NB4 (cell line): ENCODE data around the gene SLC41A3.

Experiments
- DNase-seq: peaks from one replicate; pipeline ENCODE4 v3.0.0; 2010; ENCODE audit warnings: low read depth
- H3K4me3 ChIP-seq: one replicate; pipeline ENCODE4 v1.5.1; 2011; ENCODE audit warnings: mild to moderate bottlenecking, low read depth, low read length, moderate library complexity
- CTCF ChIP-seq: IDR thresholded peaks from one replicate; pipeline ENCODE4 v1.5.1; 2012; ENCODE audit warnings: low read depth, low read length
- MYC ChIP-seq: IDR thresholded peaks from 2 replicates; pipeline ENCODE4 v1.6.1; 2011; ENCODE audit warnings: low read depth, low read length
- POLR2A ChIP-seq: IDR thresholded peaks from 2 replicates; pipeline ENCODE4 v1.6.1; 2011; ENCODE audit warnings: mild to moderate bottlenecking; ENCODE audit not compliant: insufficient read length; ENCODE audit errors: extremely low read depth
- TF ChIP-seq, protein P1 (sequence below): IDR thresholded peaks from 2 replicates; pipeline ENCODE4 v1.6.1; 2011; ENCODE audit warnings: low read depth, low read length

SLC41A3 gene

GRCh38 chr3:126025862-126026261 lies 58.1 kb downstream of the SLC41A3 start:
- DNase-seq = no peak
- TF ChIP-seq, protein P1, sequence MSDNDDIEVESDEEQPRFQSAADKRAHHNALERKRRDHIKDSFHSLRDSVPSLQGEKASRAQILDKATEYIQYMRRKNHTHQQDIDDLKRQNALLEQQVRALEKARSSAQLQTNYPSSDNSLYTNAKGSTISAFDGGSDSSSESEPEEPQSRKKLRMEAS = no peak
- TF ChIP-seq MYC (no peak), POLR2A (no peak), CTCF (no peak)
- H3K4me3 ChIP-seq = no peak overlapping the region

DNA sequence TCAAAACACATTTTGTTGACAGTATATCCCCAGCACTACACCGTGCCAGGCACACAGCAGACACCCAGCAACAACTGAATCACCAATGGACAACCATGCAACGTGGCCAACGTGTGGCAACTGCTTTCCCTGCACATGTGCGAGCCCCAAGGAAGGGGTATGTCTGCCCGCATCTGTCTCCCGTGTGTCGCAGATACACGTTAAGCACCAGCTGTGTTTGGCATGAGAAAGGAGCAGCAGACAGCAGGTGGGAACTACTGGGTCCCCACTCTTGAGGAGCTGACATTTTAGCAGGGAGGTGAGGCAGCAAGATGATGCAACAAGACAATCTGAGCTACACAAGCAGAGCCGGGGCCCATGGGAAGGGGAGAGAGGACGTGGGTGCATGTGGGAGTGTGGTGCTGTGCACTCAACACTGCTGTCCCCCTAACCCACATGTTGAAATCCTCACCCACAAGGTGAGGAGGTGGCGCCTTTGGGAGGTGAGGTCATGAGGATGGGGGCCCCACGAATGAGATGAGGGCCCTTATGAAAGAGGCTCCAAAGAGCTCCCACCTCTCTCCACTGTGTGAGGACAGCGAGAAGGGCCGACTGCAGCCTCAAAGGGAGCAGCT lies 58.7 kb downstream of the SLC41A3 start:
- DNase-seq = peak; percentile 60
- TF ChIP-seq, protein P1 = no peak
- no peak for TF ChIP-seq CTCF
- TF ChIP-seq MYC = no peak
- TF ChIP-seq POLR2A = no peak
- H3K4me3 ChIP-seq = no peak overlapping the region

- no peak for DNase-seq
- TF ChIP-seq MYC = no peak
- TF ChIP-seq, protein P1 = no peak
- no peak for TF ChIP-seq CTCF
- no peak for TF ChIP-seq POLR2A
- no peak overlapping the region for H3K4me3 ChIP-seq
Observed at GRCh38 chr3:126024049-126024854, 59.7 kb downstream of the SLC41A3 start.

- TF ChIP-seq MYC (no peak), CTCF (no peak), POLR2A (no peak)
- TF ChIP-seq, protein P1 = no peak
- no peak for DNase-seq
- no peak overlapping the region for H3K4me3 ChIP-seq
Observed at GRCh38 chr3:126023390-126023789, 60.5 kb downstream of the SLC41A3 start.

DNA sequence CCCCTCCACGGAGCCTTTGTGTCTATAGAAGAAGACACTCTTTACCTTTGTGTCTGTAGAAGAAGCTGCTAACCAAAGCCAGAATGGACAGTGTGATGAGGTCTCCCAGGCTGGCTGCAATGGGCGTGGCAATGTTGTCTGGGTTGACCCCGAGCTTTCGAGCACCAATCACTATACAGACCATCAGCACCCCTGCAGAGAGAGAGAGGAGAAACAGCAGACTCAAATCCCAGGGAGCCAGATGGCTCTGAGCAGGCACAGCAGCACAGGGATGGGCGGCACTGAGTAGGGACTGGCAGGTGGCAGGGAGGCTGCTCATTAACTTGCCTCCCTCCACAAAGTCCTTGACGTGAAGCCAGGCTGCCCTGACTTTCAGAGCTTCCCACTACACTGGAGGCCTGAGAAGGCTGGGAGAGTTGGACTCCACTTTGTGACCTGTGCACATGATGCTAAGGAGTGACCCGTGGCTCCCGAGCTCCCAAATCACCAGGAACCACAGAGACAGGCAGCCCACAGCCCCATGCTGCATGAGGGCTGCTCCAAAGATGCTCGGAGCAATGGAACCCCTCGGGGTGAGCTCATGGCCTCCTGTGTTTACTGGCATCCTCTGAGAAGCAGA lies 61.1 kb downstream of the SLC41A3 start:
- no peak for DNase-seq
- no peak overlapping the region for H3K4me3 ChIP-seq

More for the DNA sequence above, 61.1 kb downstream of the SLC41A3 start:
- TF ChIP-seq, protein P1 = no peak
- TF ChIP-seq POLR2A = no peak
- TF ChIP-seq CTCF = no peak
- no peak for TF ChIP-seq MYC
